A549 (cell line): ENCODE data around the gene PRTG. TPM values are rescaled to one million over a fixed set of nuclear protein-coding genes. Genes with fewer than 3 reads are reported as not detected.
A peak's percentile ranks its signal among the peaks of the same experiment; 100 is the strongest.

Experiments
- ATAC-seq, 2 experiments: fragments of 200-7000 bp in 1 of 2; fragments of >200 bp in 1 of 2; cut with Nextera tagmentation in 1 of 2; cut with Tn5 transposase in 1 of 2; 3 replicates each; pipeline versions ENCODE4 v1.8.0 to v1.9.1; 2018 to 2020; ENCODE audit warnings: mild to moderate bottlenecking in 1 of 2, moderate library complexity in 1 of 2
- CTCF ChIA-PET: fragments of 300-600 bp; sonication (Branson Sonifier 250); formaldehyde crosslinking; extraction: SDS; loops from one replicate; lab custom pipeline; 2021; ENCODE audit warnings: antibody characterized with exemption, inconsistent platforms; lab: Yijun Ruan, JAX
- POLR2A ChIA-PET: fragments of 350-600 bp; formaldehyde crosslinking; extraction: SDS; loops from one replicate; lab custom pipeline; 2021; ENCODE audit warnings: antibody characterized with exemption, inconsistent platforms; lab: Yijun Ruan, JAX
- DNase-seq, 2 experiments: peaks; one replicate each; pipeline versions ENCODE4 v3.0.0 to v3.0.0-alpha.2; 2011 to 2016; ENCODE audit warnings: low read depth in 1 of 2, low spot score in 1 of 2
- FAIRE-seq: peaks from 2 replicates; lab custom pipeline; 2011; peaks lifted over from hg19 to GRCh38; lab: Jason Lieb, UNC
- H3K27ac ChIP-seq, 2 experiments: fragments of >200 bp; sonication (Bioruptor Twin); formaldehyde crosslinking; 3 replicates each; pipeline ENCODE4 v1.5.1; 2016 to 2017
- H3K4me1 ChIP-seq: fragments of >200 bp; sonication (Bioruptor Twin); formaldehyde crosslinking; 3 replicates; pipeline ENCODE4 v1.6.1; 2016
- H3K4me2 ChIP-seq: fragments of >200 bp; sonication (Bioruptor Twin); formaldehyde crosslinking; 3 replicates; pipeline ENCODE4 v1.6.1; 2016
- H3K4me3 ChIP-seq: fragments of >200 bp; sonication (Bioruptor Twin); formaldehyde crosslinking; 3 replicates; pipeline ENCODE4 v1.5.1; 2016
- H3K9me3 ChIP-seq: fragments of >200 bp; sonication (Bioruptor Twin); formaldehyde crosslinking; 3 replicates; pipeline ENCODE4 v1.6.1; 2016
- EHF ChIP-seq: fragments of 250-450 bp; sonication (Bioruptor Pico); IDR thresholded peaks from 2 replicates; pipeline ENCODE4 v1.5.0; 2020; ENCODE audit warnings: mild to moderate bottlenecking
- ELK1 ChIP-seq: fragments of 150-350 bp; IDR thresholded peaks from 2 replicates; pipeline ENCODE4 v1.6.1; 2014; ENCODE audit warnings: low read depth, mild to moderate bottlenecking, low read length
- FOSB ChIP-seq: fragments of 250-450 bp; sonication (Bioruptor Pico); IDR thresholded peaks from 2 replicates; pipeline ENCODE4 v1.5.0; 2020; ENCODE audit warnings: mild to moderate bottlenecking, moderate library complexity
- FOSL2 ChIP-seq, 2 experiments: fragments of 450-650 bp in 1 of 2; fragments of >200 bp in 1 of 2; sonication (Bioruptor Twin) in 1 of 2; formaldehyde crosslinking; IDR thresholded peaks; 2 replicates each; pipeline versions ENCODE4 v1.5.0 to v1.6.1; 2016 to 2020; ENCODE audit warnings: mild to moderate bottlenecking in 1 of 2, moderate library complexity in 1 of 2
- GATA3 ChIP-seq: IDR thresholded peaks from 2 replicates; pipeline ENCODE4 v1.6.1; 2012; ENCODE audit warnings: borderline replicate concordance
- HOXA7 ChIP-seq: fragments of 250-450 bp; sonication (Bioruptor Pico); IDR thresholded peaks from 2 replicates; pipeline ENCODE4 v1.5.0; 2020; ENCODE audit warnings: mild to moderate bottlenecking, moderate library complexity
- HOXB13 ChIP-seq: fragments of 250-450 bp; sonication (Bioruptor Pico); IDR thresholded peaks from 2 replicates; pipeline ENCODE4 v1.5.0; 2020; ENCODE audit warnings: low read depth, mild to moderate bottlenecking, moderate library complexity
- HOXB5 ChIP-seq: fragments of 250-450 bp; sonication (Bioruptor Pico); IDR thresholded peaks from 2 replicates; pipeline ENCODE4 v1.5.0; 2020; ENCODE audit warnings: mild to moderate bottlenecking, moderate library complexity
- JUN ChIP-seq, 2 experiments: fragments of >200 bp; sonication (Bioruptor Twin); formaldehyde crosslinking; IDR thresholded peaks; 2 replicates in 1 of 2; 3 replicates in 1 of 2; pipeline ENCODE4 v1.6.1; 2016 to 2017
- MYC ChIP-seq: IDR thresholded peaks from 2 replicates; pipeline ENCODE4 v1.6.1; 2012; ENCODE audit warnings: mild to moderate bottlenecking, inconsistent platforms, low read length, improper control_type of control experiment, borderline replicate concordance
- NPAS2 ChIP-seq: fragments of 250-450 bp; sonication (Bioruptor Pico); IDR thresholded peaks from 2 replicates; pipeline ENCODE4 v1.8.0; 2022; ENCODE audit warnings: mild to moderate bottlenecking, moderate library complexity, borderline replicate concordance
- PHF8 ChIP-seq: fragments of 200-600 bp; sonication (generic); IDR thresholded peaks from 2 replicates; pipeline ENCODE4 v1.6.1; 2016; ENCODE audit warnings: low read depth, mild to moderate bottlenecking, antibody characterized with exemption, moderate library complexity, borderline replicate concordance
- RCOR1 ChIP-seq: fragments of 150-350 bp; IDR thresholded peaks from 2 replicates; pipeline ENCODE4 v1.6.1; 2014; ENCODE audit warnings: antibody characterized with exemption, low read length, low read depth
- REST ChIP-seq: fragments of 200-600 bp; sonication (generic); IDR thresholded peaks from 2 replicates; pipeline ENCODE4 v1.6.1; 2016; ENCODE audit warnings: antibody characterized with exemption, mild to moderate bottlenecking, moderate library complexity
- SREBF2 ChIP-seq: fragments of 450-650 bp; IDR thresholded peaks from 2 replicates; pipeline ENCODE4 v1.6.1; 2014; ENCODE audit warnings: mild to moderate bottlenecking, moderate library complexity
- ZC3H11A ChIP-seq: fragments of 450-650 bp; IDR thresholded peaks from 2 replicates; pipeline ENCODE4 v1.6.1; 2014; ENCODE audit warnings: antibody characterized with exemption, mild to moderate bottlenecking
- ZSCAN20 ChIP-seq: fragments of 250-450 bp; sonication (Bioruptor Pico); IDR thresholded peaks from 2 replicates; pipeline ENCODE4 v1.8.0; 2022; ENCODE audit warnings: mild to moderate bottlenecking, moderate library complexity
- WGBS: methylation state at CpG from one replicate; pipeline ENCODE4 v1.1.6; 2017; ENCODE audit errors: missing lambda C conversion rate; 5-methylcytosine and 5-hydroxymethylcytosine counted together
- polyA plus RNA-seq, 4 experiments: library from polyadenylated mRNA; depleted of rRNA in 3 of 4; stranded (reverse); fragments of >200 nt; fragmentation: RNase III in 1 of 4; extraction: RNeasy Plus Mini Kit Qiagen cat#74134 plus additional on column Dnase treatment in 1 of 4; gene quantifications; 2 replicates in 3 of 4; 3 replicates in 1 of 4; pipeline ENCODE4 v1.2.3, GENCODE V29; 2011 to 2017
- TF ChIP-seq, protein P1 (sequence below): fragments of 250-450 bp; sonication (Bioruptor Pico); IDR thresholded peaks from 2 replicates; pipeline ENCODE4 v1.5.0; 2021; ENCODE audit warnings: mild to moderate bottlenecking, moderate library complexity, borderline replicate concordance
- TF ChIP-seq, protein P2 (sequence below): fragments of >200 bp; sonication (Bioruptor Twin); formaldehyde crosslinking; IDR thresholded peaks from 3 replicates; pipeline ENCODE4 v1.5.1; 2016
- TF ChIP-seq, protein P3 (sequence below): IDR thresholded peaks from 2 replicates; pipeline ENCODE4 v1.6.1; 2012
- TF ChIP-seq, protein P4 (sequence below): IDR thresholded peaks from 2 replicates; pipeline ENCODE4 v1.6.1; 2012; ENCODE audit warnings: low read depth, borderline replicate concordance

Gene PRTG
- polyA plus RNA-seq, 2 of the 4 experiments (the other 2 are of a cell fraction), result 5.5 to 10.7 TPM

- no peak for ATAC-seq
- no peaks in the 10 kb centered on the region for H3K9me3 ChIP-seq
- POLR2A ChIA-PET, result no interaction called here
- DNase-seq, result no peak
- no peak overlapping the region for H3K4me2 ChIP-seq
- WGBS, result 86% methylated on average over 2 of the region's 2 CpGs
- no peak overlapping the region for H3K4me3 ChIP-seq
- no peak for FAIRE-seq
- no peak overlapping the region for H3K27ac ChIP-seq
- TF ChIP-seq EHF, result no peak
- TF ChIP-seq ZC3H11A, result no peak
- TF ChIP-seq HOXA7, result no peak
- TF ChIP-seq, all 56 proteins: peak for 0
- H3K4me1 ChIP-seq, result no peaks in the 10 kb centered on the region
- CTCF ChIA-PET, result interaction anchor here (1.9 kb wide), 1 partner anchor 23 kb away, joined by 6 read pairs; no protein-coding TSS in a partner anchor
Observed at GRCh38 chr15:55750706-55751105, 7.8 kb upstream of the PRTG start.

GRCh38 chr15:55743729-55744655, 1.0 kb upstream of the PRTG start:
- ChIA-PET POLR2A (interaction anchor here (1.0 kb wide), 1 partner anchor 9 kb away, joined by 3 read pairs; no protein-coding TSS in a partner anchor), CTCF (interaction anchor here (1.1 to 2.1 kb wide), 2 partner anchors 89 to 96 kb away, joined by 3 to 6 read pairs; no protein-coding TSS in a partner anchor)
- 83% methylated on average over 21 of the region's 21 CpGs for WGBS
- Histone ChIP-seq H3K4me2 (peak overlapping the region; percentile 93), H3K9me3 (no peaks in the 10 kb centered on the region), H3K4me3 (peak overlapping the region; percentile 92), H3K27ac (peak overlapping the region; percentile 90 to 92), H3K4me1 (peaks cover 16% of the 10 kb centered on the region)
- ATAC-seq, result no peak
- FAIRE-seq, result no peak
- peak in 1 of 2 experiments; percentile 18 for DNase-seq
- TF ChIP-seq, protein P1, sequence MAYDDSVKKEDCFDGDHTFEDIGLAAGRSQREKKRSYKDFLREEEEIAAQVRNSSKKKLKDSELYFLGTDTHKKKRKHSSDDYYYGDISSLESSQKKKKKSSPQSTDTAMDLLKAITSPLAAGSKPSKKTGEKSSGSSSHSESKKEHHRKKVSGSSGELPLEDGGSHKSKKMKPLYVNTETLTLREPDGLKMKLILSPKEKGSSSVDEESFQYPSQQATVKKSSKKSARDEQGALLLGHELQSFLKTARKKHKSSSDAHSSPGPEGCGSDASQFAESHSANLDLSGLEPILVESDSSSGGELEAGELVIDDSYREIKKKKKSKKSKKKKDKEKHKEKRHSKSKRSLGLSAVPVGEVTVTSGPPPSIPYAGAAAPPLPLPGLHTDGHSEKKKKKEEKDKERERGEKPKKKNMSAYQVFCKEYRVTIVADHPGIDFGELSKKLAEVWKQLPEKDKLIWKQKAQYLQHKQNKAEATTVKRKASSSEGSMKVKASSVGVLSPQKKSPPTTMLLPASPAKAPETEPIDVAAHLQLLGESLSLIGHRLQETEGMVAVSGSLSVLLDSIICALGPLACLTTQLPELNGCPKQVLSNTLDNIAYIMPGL (CRISPR knock-in tag), result no peak
- no peak for TF ChIP-seq ZSCAN20 (CRISPR knock-in tag)
- no peak for TF ChIP-seq REST
- no peak for TF ChIP-seq ELK1
- no peak for TF ChIP-seq GATA3
- TF ChIP-seq JUN (IDR thresholded peaks at IDR 0.05), result no peak
- TF ChIP-seq EHF, result no peak
- TF ChIP-seq SREBF2, result no peak

DNA sequence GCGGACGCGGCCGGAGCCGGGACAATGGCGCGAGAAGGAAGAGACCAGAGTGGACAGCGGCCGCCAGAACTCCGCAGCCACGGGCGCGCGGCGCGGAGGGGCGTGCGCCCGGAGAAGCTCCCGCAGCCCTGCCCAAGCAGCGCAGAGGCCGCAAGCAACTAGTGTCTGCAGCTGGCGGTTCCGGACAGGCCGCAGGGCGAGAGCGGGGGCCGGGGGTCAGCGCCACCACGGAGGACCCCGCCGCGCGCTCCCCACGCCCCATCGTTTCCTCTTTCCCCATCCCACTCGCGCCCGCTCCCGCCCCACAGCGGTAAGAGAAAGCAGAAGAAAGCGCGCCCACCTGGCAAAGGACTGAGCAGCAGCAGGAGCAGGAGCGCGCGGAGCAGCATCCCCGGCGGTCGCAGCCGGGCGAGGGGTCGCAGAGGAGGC, 440 bp downstream of the PRTG start:
- POLR2A ChIA-PET, result no interaction called here
- peak overlapping the region; percentile 92 for H3K4me3 ChIP-seq
- H3K9me3 ChIP-seq, result no peaks in the 10 kb centered on the region
- H3K4me2 ChIP-seq, result peak overlapping the region; percentile 93
- peaks cover 18% of the 10 kb centered on the region for H3K4me1 ChIP-seq
- CTCF ChIA-PET, result interaction anchor here (0.6 to 0.9 kb wide), 2 partner anchors 119 to 421 kb away, joined by 3 to 4 read pairs; no protein-coding TSS in a partner anchor
- H3K27ac ChIP-seq, result peak overlapping the region; percentile 90 to 92
- whole genome bisulfite sequencing, result under 1% methylated on average over 40 of the region's 52 CpGs
- no peak for FAIRE-seq
- peak; percentile 74 to 76 for ATAC-seq
- DNase-seq, result peak; percentile 41 to 53
- TF ChIP-seq FOSL2 (IDR thresholded peaks at IDR 0.05), result no peak
- TF ChIP-seq FOSL2 (CRISPR knock-in tag; IDR thresholded peaks at IDR 0.05), result no peak
- TF ChIP-seq MYC, result no peak
- TF ChIP-seq NPAS2 (CRISPR knock-in tag), result no peak
- TF ChIP-seq HOXB5, result no peak
- TF ChIP-seq JUN (IDR thresholded peaks at IDR 0.05), result no peak
- no peak for TF ChIP-seq HOXB13 (CRISPR knock-in tag)
- no peak for TF ChIP-seq RCOR1
- TF ChIP-seq, protein P2, sequence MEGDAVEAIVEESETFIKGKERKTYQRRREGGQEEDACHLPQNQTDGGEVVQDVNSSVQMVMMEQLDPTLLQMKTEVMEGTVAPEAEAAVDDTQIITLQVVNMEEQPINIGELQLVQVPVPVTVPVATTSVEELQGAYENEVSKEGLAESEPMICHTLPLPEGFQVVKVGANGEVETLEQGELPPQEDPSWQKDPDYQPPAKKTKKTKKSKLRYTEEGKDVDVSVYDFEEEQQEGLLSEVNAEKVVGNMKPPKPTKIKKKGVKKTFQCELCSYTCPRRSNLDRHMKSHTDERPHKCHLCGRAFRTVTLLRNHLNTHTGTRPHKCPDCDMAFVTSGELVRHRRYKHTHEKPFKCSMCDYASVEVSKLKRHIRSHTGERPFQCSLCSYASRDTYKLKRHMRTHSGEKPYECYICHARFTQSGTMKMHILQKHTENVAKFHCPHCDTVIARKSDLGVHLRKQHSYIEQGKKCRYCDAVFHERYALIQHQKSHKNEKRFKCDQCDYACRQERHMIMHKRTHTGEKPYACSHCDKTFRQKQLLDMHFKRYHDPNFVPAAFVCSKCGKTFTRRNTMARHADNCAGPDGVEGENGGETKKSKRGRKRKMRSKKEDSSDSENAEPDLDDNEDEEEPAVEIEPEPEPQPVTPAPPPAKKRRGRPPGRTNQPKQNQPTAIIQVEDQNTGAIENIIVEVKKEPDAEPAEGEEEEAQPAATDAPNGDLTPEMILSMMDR, result no peak; the same call in 2 of the 3 replicates
- peak; percentile 62; the same call in 1 of the 2 replicates for TF ChIP-seq PHF8
- TF ChIP-seq, protein P3, sequence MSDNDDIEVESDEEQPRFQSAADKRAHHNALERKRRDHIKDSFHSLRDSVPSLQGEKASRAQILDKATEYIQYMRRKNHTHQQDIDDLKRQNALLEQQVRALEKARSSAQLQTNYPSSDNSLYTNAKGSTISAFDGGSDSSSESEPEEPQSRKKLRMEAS, result peak; percentile 15; the same call in 1 of the 2 replicates
- no peak for TF ChIP-seq FOSB (CRISPR knock-in tag)
- TF ChIP-seq, protein P4, sequence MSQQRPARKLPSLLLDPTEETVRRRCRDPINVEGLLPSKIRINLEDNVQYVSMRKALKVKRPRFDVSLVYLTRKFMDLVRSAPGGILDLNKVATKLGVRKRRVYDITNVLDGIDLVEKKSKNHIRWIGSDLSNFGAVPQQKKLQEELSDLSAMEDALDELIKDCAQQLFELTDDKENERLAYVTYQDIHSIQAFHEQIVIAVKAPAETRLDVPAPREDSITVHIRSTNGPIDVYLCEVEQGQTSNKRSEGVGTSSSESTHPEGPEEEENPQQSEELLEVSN, result no peak
